Spleen (tissue), 11 donors: ENCODE results near the gene PAK6. TPM values are rescaled to one million over a fixed set of nuclear protein-coding genes. Genes with fewer than 3 reads are reported as not detected.
A peak's percentile ranks its signal among the peaks of the same experiment; 100 is the strongest.

Experiments used
- DNase-seq: peaks from one replicate; pipeline ENCODE4 v3.0.0-alpha.2; 2020
- H3K27ac ChIP-seq, 8 donors: fragments of 200-600 bp; sonication (generic) in 7 of 8; 1 replicate in 4 of 8; 2 replicates in 4 of 8; pipeline versions ENCODE4 v1.5.0 to v1.8.0; 2016 to 2021; ENCODE audit warnings: inconsistent platforms in 4 of 8, mild to moderate bottlenecking in 4 of 8, moderate library complexity in 1 of 8
- H3K27me3 ChIP-seq, 7 donors: fragments of 200-600 bp; sonication (generic) in 6 of 7; replicated peaks in 1 of 7; 1 replicate in 4 of 7; 2 replicates in 3 of 7; pipeline versions ENCODE4 v1.5.0 to v1.8.0; 2016 to 2021; ENCODE audit warnings: inconsistent platforms in 3 of 7, mild to moderate bottlenecking in 1 of 7
- H3K36me3 ChIP-seq, 6 donors: fragments of 200-600 bp; sonication (generic) in 5 of 6; 1 replicate in 4 of 6; 2 replicates in 2 of 6; pipeline versions ENCODE4 v1.5.0 to v1.8.0; 2016 to 2021; ENCODE audit warnings: inconsistent platforms in 2 of 6
- H3K4me1 ChIP-seq, 6 donors: fragments of 200-600 bp; sonication (generic) in 5 of 6; 1 replicate in 3 of 6; 2 replicates in 3 of 6; pipeline versions ENCODE4 v1.5.0 to v1.8.0; 2016 to 2021; ENCODE audit warnings: inconsistent platforms in 3 of 6
- H3K4me3 ChIP-seq, 8 donors: fragments of 200-600 bp; sonication (generic) in 7 of 8; 1 replicate in 4 of 8; 2 replicates in 4 of 8; pipeline versions ENCODE4 v1.5.0 to v1.8.0; 2016 to 2021; ENCODE audit warnings: inconsistent platforms in 4 of 8, mild to moderate bottlenecking in 4 of 8, moderate library complexity in 2 of 8
- H3K9me3 ChIP-seq, 8 donors: fragments of 200-600 bp; sonication (generic) in 7 of 8; 1 replicate in 4 of 8; 2 replicates in 4 of 8; pipeline versions ENCODE4 v1.5.0 to v1.8.0; 2016 to 2021; ENCODE audit warnings: inconsistent platforms in 4 of 8
- CTCF ChIP-seq, 11 experiments: fragments of 200-600 bp in 7 of 11; fragments of 450-650 bp in 4 of 11; sonication (generic) in 4 of 11; IDR thresholded peaks in 8 of 11; conservative IDR thresholded peaks in 3 of 11; 1 replicate in 7 of 11; 2 replicates in 4 of 11; pipeline versions ENCODE4 v1.4.0 to v1.8.0; 2016 to 2021; ENCODE audit warnings: antibody characterized with exemption in 11 of 11, inconsistent platforms in 4 of 11, mild to moderate bottlenecking in 1 of 11
- POLR2A ChIP-seq, 3 donors: fragments of 450-650 bp; IDR thresholded peaks; one replicate each; pipeline ENCODE4 v1.5.1; 2017; ENCODE audit warnings: antibody characterized with exemption in 3 of 3, mild to moderate bottlenecking in 1 of 3
- POLR2AphosphoS5 ChIP-seq, 3 donors: sonication (generic); formaldehyde crosslinking; IDR thresholded peaks; one replicate each; pipeline ENCODE4 v1.5.1; 2017; ENCODE audit warnings: antibody characterized with exemption in 3 of 3
- WGBS, 5 donors: extraction: QIAGEN DNeasy Blood & Tissue Kit in 3 of 5; methylation state at CpG; one replicate each; pipeline versions ENCODE4 v1.1.5 to v1.1.7; 2013 to 2018; 5-methylcytosine and 5-hydroxymethylcytosine counted together
- intact Hi-C: fragments of 100-400 bp; cut with DNase I; formaldehyde crosslinking; loops from one replicate; pipeline ENCODE4 v1.15.0; 2023; ENCODE audit warnings: low total_unique reads
- polyA plus RNA-seq, 3 donors: library from polyadenylated mRNA; stranded (reverse); fragments of 200-250 nt; gene quantifications; one replicate each; pipeline ENCODE4 v1.2.1, GENCODE V29; 2013
- total RNA-seq, 7 donors: library from RNA; depleted of rRNA in 3 of 7; stranded (reverse); fragments of >200 nt in 3 of 7; fragmentation: NEBNext Ultra II Directional in 4 of 7; extraction: Animal tissue kit (Norgen Biotek cat#: 25700) in 4 of 7; gene quantifications; one replicate each; pipeline versions ENCODE4 v1.1.0 to v1.2.1, GENCODE V29; 2016 to 2021
- donor health status: healthy with polysubstance abuse.
- donor health status: DM: no; HTN: no; CAD: no; lungs with moderate emphysema.
- donor health status: DM: no; HTN: no; CAD: no.
- donor health status: Bipolar disorder and iron deficiency.
- donor health status: healthy.
- donor health status: DM: no; HTN: no; CAD: no.
- donor health status: DM: yes; HTN: yes; CAD: no.

PAK6 gene
- total and polyA plus RNA-seq, 10 donors = 0.24 to 5.4 (median 1.7) TPM

GRCh38 chr15:40293905-40294895 is 55.3 kb downstream of the PAK6 start:
- Histone ChIP-seq H3K9me3 (peaks cover 0 to 1% (median 0%) of the 10 kb centered on the region in 8 donors), H3K4me1 (peaks cover 0 to 26% (median 7%) of the 10 kb centered on the region in 6 donors), H3K27me3 (peaks cover 0 to 13% (median 0%) of the 10 kb centered on the region in 7 donors), H3K4me3 (no peak overlapping the region), H3K36me3 (peaks cover 3 to 100% (median 65%) of the 10 kb centered on the region in 6 donors), H3K27ac (no peak overlapping the region)
- TF ChIP-seq CTCF (IDR thresholded peaks at IDR 0.05 in 8 of 11, conservative IDR thresholded peaks at IDR 0.05 in 3 of 11) (no peak), POLR2A (IDR thresholded peaks at IDR 0.05) (no peak), POLR2AphosphoS5 (IDR thresholded peaks at IDR 0.05) (peak in 1 of 3 donors; percentile 12)
- peak; percentile 47 for DNase-seq
- intact Hi-C loops = no loop called here
- 88 to 93% (median 90%) methylated on average over 14 to 20 of the region's 20 CpGs for WGBS, 5 donors

- 81 to 93% (median 88%) methylated on average over 1 of the region's 1 CpG for WGBS, 5 donors
- Histone ChIP-seq H3K9me3 (peaks cover 0 to 12% (median 8%) of the 10 kb centered on the region in 8 donors), H3K27ac (no peak overlapping the region), H3K27me3 (peaks cover 0 to 13% (median 0%) of the 10 kb centered on the region in 7 donors), H3K4me3 (no peak overlapping the region), H3K36me3 (peaks cover 3 to 100% (median 59%) of the 10 kb centered on the region in 6 donors), H3K4me1 (peaks cover 0 to 26% (median 7%) of the 10 kb centered on the region in 6 donors)
- intact Hi-C loops = no loop called here
- peak; percentile 23 for DNase-seq
- TF ChIP-seq POLR2AphosphoS5 (IDR thresholded peaks at IDR 0.05) (no peak), POLR2A (IDR thresholded peaks at IDR 0.05) (no peak), CTCF (IDR thresholded peaks at IDR 0.05 in 8 of 11, conservative IDR thresholded peaks at IDR 0.05 in 3 of 11) (no peak)
These were observed 56.4 kb downstream of the PAK6 start for GRCh38 chr15:40295297-40295696.

GRCh38 chr15:40295877-40296560 is 57.2 kb downstream of the PAK6 start:
- TF ChIP-seq POLR2A (IDR thresholded peaks at IDR 0.05) = no peak
- peak in 2 of 3 donors; percentile 12 to 20 for TF ChIP-seq POLR2AphosphoS5 (IDR thresholded peaks at IDR 0.05)
- Histone ChIP-seq H3K36me3 (peaks cover 3 to 100% (median 61%) of the 10 kb centered on the region in 6 donors), H3K4me1 (peaks cover 0 to 21% (median 6%) of the 10 kb centered on the region in 6 donors), H3K4me3 (no peak overlapping the region), H3K9me3 (peaks cover 0 to 20% (median 14%) of the 10 kb centered on the region in 8 donors), H3K27me3 (peaks cover 0 to 11% (median 0%) of the 10 kb centered on the region in 7 donors), H3K27ac (no peak overlapping the region)
- peak; percentile 55 for DNase-seq
- intact Hi-C loops = no loop called here
- WGBS, 5 donors = 74 to 80% (median 74%) methylated on average over 12 of the region's 12 CpGs

- 86 to 94% (median 91%) methylated on average over 5 of the region's 5 CpGs for whole genome bisulfite sequencing, 5 donors
- peak; percentile 37 for DNase-seq
- H3K36me3 ChIP-seq = peaks cover 3 to 100% (median 62%) of the 10 kb centered on the region in 6 donors
- no peak overlapping the region for H3K27ac ChIP-seq
- no peak for TF ChIP-seq CTCF (IDR thresholded peaks at IDR 0.05 in 8 of 11, conservative IDR thresholded peaks at IDR 0.05 in 3 of 11)
- no peak for TF ChIP-seq POLR2AphosphoS5 (IDR thresholded peaks at IDR 0.05)
- TF ChIP-seq POLR2A (IDR thresholded peaks at IDR 0.05) = no peak
- no peak overlapping the region for H3K4me3 ChIP-seq
- intact Hi-C loops = no loop called here
- peaks cover 0 to 5% (median 0%) of the 10 kb centered on the region in 7 donors for H3K27me3 ChIP-seq
- peaks cover 0 to 22% (median 7%) of the 10 kb centered on the region in 6 donors for H3K4me1 ChIP-seq
- H3K9me3 ChIP-seq = peaks cover 0 to 23% (median 14%) of the 10 kb centered on the region in 8 donors
These were observed 57.8 kb downstream of the PAK6 start for GRCh38 chr15:40296561-40297230.
